Fibroblast of skin of left biceps (primary cell): Measurements from ENCODE around the gene FILIP1L.
A peak's percentile ranks its signal among the peaks of the same experiment; 100 is the strongest.

ENCODE experiments used
- DNase-seq, 2 experiments: peaks; one replicate each; pipeline ENCODE4 v3.0.0-alpha.2; 2013; ENCODE audit warnings: low read depth in 2 of 2

The FILIP1L gene

DNA sequence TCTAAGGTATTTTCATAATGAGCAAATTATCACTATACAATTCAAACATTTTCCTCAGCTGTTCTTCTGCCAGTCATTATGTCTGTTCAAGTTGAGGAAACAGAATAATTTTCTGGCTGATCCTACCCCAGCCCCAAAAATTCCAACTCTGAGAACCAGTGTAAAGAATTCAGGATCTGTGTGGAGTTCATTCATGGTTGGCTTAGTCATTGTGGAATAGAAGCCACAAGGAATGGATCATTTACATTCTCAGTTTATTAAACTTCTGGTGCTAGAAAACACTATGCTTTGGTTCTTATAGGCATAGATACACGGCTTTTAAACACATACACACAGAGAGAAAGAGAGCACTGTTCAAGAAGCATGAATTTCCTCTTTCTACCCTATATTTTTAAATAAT lies 162.0 kb downstream of the FILIP1L start:
- DNase-seq, result peak; percentile 73 to 77

DNA sequence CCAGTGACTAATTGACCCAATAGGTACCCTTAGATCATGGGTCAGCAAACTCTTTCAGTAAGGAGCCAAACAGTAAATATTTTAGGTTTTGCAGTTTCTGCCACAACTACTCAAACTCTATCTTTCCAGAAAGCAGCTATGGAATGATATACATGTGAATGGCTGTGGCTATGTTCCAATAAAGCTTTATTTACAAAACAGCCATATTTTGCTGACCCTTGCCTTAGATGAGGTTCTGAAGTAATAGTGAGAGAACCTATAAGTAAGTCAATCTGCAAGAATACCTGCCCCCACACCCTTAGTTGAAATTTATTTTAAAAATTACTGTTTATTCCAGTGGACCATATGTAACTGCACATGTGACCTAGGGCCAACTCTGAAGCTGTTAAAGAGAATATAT lies 162.6 kb downstream of the FILIP1L start:
- DNase-seq, result no peak

DNA sequence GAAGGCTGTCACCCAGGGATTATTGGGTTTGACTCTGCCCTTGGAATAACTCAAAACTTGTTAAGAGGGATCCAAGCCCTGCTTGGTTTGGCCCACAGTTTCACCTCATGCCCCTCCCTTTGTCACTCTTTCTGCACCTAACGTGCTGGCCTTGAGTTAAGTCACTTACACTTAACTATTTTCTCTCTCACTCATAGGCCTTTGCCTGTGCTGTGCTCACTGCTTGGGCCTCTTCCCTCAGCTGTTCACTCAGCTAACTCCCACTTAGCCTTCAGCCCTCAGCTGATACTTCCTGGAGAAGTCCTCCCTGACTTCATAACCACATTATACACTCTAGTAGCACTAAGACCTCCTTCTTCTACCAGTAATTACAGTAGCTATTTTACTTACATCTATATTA lies 163.4 kb downstream of the FILIP1L start:
- DNase-seq, result no peak

DNA sequence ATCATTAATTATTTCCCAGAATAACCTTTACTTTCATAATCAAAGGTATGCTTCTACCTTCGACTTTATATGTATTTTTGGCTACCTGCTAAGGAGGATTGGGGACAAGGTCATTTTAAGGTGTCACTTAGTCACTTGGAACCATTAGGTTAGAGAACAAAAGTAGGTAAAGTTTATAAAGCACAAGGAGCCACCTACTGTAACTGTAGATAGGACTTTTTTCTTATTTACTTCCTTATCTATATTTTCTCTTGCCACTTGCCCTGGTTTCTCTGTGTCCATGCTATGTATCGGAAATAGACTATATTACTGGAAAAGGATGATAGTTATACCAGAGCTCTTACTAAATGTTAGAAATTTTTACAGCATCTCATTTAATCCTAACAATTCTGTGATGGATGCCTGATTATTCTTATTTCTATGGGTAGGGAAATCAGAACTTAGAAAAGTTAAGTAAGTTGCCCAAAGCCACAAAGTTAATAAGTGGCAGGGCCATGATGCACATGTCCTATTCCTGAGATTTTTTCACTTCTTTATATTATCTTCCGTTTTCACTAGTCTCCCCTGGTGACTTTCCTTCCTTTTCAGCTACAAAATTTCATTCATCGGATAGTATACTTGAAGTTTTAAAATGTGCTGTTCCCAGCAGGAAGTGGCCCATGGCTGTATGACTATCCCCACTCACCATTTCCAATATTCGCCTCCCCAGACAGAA lies 164.2 kb downstream of the FILIP1L start:
- no peak for DNase-seq

DNA sequence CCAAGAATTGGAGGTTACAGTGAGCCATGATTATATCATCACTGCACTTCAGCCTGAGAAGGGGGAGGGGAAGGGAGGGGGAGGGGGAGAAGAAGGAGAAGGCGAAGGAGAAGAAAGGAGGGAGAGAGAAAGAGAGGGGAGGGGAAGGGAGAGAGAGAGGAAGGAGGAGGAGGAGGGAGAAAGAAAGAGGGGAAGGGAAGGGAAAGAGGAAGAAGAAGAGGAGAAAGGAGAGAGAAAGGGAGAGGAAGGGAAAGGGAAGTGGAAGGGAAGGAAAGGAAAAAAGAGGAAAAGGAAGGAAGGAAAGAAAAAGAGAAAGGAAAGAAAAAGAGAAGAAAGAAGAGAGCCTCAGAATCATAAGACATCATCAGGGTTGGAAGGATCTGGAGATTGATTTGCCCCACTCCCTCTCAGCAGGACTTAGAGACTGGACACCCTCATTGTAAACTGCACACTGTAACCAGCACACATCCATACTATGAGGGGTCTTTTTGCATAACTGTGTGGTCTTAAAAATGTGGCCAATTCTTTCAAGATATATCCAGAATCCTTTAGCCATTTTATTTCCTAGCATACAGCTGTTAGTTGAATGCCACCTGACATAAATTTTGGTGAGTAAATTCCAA lies 165.7 kb downstream of the FILIP1L start:
- no peak for DNase-seq

DNA sequence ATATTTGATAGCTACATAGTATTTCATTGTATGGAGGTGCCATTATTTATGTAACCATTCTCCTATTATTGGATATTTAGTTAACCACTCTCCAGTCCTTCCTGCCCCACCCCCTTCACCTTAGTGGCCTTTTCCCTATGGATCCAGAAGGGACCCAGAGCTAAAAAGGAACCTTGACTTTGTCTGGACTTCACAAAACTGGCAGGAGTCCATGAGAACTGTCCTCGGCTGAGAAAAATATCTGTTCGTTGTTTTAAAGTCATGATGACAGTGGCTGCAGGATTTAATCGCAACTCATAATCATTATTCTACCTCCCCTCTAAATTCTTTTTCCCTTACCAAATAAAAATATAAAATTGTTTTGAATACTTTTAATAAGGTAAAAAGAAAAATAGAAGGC lies 166.9 kb downstream of the FILIP1L start:
- no peak for DNase-seq

DNA sequence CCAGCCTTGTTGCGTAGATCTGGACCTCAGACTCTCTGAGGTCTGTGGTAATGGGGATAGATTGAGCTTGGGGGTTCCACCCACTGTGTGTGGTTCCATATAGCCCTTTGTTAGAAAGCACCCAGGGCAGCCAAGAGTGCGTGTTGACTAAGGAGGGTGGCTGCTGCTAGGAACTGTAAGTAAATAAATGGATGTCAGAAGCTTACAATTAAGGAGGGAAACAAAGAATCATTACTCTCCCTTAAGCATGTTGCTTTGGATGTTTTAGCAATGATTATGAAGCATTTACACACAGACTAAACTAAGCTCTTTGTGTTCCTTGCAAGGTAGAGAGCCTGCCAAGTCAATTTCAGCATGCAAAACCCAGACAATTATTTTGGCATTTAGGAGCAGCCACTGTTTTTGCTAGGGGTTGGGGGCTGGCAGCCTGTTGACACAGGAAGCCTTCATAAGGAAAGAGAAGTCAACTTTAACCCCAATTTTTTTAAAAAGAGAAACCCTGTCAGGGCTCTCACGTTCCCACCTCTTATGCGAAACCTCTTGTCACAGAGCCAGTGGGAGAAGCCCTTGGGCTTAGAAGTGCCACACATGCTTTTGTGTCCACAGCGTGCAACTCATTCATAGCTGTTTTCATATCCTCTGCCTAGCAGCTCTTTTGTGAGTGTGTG lies 168.8 kb downstream of the FILIP1L start:
- DNase-seq, result no peak

DNA sequence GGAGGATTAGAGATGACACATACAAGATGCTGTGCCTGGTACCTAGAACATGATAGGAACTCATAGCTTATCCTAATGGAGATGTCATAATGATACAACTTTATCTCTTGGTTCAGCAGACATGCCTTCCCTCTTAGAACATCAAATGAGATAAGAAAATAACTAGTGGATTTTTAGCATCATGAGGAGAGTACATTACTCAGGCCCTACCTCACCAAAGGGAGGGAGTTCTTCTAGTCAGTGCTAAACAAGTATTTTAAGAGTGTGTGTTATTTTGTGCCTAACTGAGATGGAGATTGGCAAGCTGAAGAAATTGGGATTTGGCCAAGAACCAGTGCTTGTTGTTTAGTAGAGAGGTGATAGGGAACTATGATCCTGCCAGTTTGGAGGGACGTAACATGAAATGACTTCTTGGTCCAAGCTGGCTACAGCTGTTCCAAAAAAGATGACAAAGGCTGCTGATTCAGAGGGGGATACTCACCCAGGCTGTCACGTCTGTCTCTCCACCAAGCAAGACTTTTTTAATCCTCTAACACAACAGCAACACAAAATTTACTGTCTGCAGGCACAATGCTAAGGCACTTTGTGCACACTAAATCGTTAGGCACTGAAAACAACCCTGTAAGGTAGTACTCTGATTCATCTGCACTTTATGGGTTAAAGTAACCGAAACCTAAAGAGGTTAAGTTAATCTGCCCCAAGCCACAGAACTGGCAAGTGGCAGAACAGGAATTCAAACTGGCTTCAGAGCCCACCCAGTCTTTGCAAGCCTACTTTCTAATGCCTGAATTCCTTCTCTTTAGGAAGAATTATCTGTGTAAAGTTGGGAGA lies 170.2 kb downstream of the FILIP1L start:
- DNase-seq, result no peak

DNA sequence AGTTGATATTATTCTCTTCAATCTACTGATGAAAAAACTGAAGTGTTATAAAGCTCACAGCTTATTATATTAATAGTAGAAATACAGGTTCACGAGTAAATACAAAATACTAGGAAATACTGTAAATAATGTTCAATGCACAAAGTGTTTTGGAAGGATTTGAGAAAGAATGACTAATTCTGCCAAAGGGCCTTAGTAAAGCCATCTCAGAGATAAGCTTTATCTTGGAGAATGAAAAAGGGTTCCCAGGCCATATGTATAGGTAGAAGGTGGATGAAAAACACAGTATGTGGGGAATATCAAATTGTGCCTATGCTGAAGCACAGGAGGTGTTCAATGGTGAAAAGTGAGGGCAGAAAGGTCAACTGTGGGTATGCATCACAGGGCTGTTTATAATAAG lies 173.1 kb downstream of the FILIP1L start:
- no peak for DNase-seq

DNA sequence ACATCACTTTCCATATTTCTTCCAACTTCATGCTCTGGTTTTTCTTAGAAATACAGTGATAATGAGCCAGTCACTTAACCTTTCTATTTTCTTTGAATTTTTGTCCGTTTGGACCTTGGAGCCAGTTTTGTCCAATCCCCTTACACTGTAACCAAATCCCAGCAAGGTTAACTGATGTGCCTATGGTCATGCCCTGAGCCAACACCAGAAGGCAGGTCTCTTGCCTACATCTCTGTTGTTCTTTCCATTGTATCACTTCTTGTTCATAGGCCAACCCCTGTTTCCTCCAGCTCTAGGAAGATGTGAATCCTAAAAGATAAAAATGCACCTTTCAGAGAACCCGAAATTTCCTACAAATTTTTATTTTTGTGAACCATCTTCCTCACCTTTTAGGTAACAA lies 174.0 kb downstream of the FILIP1L start:
- DNase-seq, result no peak

DNA sequence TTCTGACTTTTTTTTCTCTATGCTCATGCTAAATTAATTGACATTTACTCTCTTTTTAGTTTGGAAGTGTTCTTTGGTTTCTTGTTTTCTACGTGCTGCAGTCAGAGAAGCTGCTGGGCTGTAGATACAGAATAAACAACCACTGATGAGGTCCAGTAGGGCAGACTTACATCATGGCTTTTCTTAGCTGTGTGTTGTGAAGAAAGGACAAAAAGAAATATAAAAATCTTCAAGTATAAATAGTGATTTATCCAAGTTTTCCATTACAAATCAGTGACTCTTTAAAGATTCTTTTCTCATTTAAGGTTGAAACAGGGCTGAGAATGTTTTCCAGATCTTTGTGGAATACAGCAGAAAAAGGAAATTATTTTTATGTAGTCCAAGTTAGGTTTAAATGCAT lies 174.4 kb downstream of the FILIP1L start:
- no peak for DNase-seq

DNA sequence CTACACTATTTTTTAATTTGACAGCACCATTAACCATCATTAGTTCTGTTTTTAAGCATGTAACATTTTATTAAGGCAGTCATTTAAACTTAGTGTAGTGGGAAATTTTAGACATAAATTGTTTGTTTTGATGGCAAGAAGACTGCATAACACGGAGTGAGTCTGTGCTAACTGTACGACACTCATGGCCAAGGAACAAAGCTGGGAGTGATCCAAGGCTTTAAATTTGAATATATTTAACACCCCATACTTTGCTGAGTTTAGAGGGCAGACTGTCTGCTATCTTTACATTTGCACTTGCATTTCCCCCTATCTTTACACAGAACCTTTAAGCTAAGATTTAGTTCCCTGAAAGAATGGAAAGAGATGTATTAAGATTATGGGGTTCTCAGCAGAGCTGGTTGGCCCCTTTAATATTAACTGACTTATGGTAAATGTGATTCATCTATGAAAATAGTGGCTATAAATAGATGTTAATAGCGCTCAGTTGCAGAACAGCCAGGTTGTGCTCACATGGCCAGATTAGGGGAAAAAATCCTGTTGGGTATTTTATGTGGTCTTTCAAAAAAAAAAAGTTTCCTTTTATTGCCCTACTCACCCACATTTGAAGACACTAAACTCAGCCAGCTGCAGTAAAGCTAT lies 175.9 kb downstream of the FILIP1L start:
- DNase-seq, result peak in 1 of 2 experiments; percentile 30

DNA sequence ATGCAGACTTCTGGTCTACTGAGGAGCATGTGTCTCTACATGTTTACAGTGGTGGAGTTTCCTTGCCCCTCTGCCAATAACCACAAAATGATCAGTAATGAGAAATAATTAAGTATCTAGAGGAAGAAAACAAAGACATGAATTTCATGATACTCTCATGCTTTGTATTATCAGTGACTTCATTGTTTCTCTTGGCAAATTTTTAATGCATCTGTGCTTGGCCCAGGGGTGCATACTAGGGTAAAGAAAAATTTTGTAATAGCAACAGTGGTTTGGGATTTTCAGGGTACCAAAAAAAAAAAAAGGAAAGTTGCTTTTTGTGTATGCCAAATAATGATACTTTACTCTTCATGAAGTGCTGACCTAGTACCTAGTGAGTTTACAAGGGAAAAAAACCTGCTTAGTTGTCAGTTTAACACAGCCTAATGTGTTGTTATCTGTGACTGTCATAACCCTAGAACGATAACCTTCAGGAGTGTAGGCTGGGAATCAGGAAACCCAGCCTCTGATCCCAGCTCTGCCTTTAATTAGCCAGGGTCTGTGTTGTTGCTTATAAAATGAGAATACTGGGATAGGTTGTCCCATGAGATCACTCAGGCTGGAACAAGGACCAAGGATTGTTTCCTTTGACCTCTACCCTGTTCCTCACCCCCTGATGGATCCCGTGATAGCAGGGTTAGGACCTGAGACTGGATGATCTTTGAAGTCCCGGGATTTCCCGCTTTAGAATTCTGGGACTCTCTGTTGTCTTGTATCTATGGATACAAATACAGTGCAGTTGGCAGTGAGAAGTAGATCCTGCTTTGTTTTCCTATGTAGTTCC lies 179.1 kb downstream of the FILIP1L start:
- no peak for DNase-seq

DNA sequence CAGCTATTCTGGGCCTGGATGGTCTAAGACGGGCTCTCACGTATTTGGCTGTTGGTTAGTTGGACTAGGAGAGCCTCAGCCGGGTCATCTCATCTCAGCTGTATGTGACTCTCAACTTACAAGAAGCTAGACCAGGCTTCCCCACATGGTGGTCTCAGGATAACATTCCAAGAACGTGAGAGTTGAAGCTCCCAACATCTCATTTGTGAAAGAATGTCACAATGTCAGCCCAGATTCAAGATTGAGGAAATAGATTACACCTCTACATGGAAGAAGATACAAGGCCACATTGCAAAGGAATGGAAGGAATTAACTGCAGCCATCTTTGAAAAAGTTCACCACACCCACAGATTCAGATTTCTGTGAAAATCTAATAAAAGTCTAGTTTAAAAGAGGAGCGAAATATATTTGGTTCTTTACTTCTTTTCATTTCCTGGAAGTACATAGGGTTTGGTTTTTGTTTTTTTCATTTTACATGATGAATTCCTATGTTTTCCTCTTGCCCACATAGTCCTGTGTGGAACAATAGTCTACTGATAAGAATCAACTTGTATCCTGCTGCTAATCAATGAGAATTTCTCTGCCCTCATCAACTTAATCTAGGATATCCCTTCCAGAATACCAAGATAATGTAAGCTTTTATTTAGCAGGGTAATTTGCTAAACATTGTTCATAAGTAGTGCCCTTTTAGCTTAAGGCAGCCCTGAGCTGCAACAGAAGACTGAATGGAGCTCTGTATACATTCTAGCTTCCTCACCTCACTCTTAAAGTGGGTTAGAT lies 180.1 kb downstream of the FILIP1L start:
- no peak for DNase-seq

DNA sequence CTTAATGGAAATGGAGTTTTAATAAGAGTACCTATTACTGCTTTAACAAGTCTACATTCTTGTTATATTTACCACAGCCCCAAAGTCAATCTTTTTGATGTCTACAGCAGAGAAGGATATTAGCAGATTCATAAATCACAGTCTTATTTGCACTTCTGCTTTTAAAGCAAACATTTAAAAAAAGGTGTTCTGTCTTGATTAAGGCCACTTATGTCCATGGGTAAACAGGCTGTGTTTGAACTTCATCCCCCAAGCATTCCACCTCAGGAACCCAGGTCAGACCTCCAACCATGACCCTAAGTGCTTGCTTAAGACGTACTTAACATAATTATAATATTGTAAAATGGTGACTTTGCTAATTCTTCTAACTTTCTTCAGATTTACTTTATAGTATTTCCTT lies 183.2 kb downstream of the FILIP1L start:
- DNase-seq, result no peak

DNA sequence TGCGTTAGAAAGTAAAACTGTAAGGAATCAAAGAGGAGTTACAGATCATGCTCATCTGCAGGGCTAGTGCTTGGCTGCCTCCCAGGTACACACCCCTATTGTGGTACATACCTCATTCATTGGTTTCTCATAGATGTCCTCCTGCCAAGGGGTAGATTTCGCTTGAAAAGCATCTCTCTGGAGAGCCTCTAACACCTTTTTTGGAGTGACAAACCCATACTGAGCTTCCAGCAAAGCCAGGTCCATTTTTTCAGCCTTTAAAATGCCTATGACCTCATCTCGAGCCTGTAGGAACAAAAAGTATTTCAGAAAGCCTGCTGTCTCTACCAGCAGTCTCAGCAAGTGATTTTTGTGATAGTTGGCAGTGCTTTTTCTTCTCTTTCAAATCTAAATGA lies 184.6 kb downstream of the FILIP1L start:
- peak in 1 of 2 experiments; percentile 52 for DNase-seq

DNA sequence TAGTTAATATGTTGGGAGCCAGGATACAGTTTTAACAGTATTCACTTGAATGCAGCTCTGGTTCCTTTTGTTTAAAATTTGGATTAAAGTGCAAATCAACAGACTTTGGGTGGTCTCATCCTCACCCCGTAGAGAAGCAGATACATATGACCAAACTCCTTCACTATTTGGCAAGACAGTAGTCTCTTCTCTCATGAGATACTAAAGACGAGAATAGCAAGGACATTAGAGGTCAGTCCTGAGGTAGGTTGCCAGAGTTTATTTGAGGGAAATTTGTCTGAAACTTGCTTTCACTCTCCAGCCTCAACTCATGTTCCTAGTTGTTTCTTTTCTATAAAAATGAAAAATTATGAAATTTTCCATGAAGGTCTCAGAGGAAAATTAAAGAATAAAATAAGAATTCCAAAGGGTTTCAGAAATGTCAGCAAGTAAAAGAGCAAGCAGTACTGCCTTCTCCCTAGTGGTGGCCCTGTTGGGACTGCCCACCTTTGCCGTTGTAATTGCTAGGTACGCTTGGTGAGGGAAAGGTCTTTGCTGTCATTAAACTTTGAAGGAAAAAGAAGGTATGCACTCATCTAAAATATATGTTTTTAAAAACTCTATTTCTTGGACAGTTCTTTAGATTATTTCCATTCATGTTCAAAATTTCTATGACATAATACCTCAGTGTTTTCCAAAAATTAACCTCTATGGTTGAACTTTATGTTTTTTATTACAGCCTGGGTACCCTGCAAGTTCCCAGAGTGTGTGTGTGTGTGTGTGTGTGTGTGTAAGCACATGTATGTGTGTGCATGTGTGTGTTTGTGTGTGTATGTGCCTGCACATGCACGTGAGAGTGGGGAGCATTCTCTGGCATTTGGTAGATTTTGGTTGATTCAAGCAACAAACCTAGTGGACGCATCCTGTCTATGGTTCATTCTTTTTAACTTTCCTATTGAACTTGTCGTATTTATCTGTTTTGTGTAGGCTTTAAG lies 185.2 kb downstream of the FILIP1L start:
- DNase-seq, result no peak

DNA sequence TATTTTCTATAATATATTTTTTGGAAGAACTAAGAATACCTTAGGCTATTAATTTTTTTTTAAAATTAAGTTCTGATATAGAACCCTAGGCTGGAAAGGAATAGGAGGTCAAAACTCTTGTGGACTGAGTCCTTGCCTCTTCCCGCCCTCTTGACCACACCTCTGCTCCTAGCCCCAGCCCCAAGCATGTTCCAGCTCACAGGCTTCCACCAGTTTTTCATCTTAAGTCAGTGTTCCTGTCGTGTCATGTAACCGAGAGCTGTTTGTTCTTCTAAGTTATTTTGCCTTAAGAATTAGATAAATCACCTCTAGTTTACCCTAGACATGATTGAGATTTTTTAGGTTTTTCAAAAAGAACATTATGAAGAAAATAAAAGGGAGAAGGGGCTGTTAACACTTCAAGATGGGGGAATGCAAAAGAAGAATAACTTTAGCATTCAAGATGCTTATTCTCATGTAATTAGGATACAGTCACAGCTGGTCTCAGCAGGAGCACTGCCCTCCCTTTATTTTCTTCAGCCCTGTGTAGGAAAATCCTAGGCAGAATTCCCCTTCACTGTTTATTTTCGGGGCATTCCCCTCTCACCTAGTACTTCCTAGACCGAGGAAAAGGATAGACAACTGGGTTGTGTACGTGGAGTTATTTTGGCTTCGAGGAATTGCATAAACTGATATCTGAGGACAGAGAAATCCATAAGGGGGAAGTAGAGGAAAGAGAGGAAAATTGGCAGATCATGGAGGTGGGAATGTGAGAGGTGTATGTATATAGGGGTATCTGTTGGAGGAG lies 186.4 kb downstream of the FILIP1L start:
- DNase-seq, result no peak
